HG02970 (cell line): ENCODE data around the gene MCC.

ENCODE experiments used
- ATAC-seq: cut with Tn5 transposase; IDR thresholded peaks from one replicate; pipeline ENCODE4 v1.9.1; 2021; ENCODE audit warnings: mild to moderate bottlenecking, moderate library complexity, moderate number of reproducible peaks; ENCODE audit not compliant: unreplicated experiment, low FRiP score

MCC gene

GRCh38 chr5:113378081-113378480 is 110.2 kb downstream of the MCC start:
- no peak for ATAC-seq

GRCh38 chr5:113376640-113377039 is 111.6 kb downstream of the MCC start:
- ATAC-seq, result no peak

- ATAC-seq, result no peak
Observed at GRCh38 chr5:113375480-113376060, 112.7 kb downstream of the MCC start.

DNA sequence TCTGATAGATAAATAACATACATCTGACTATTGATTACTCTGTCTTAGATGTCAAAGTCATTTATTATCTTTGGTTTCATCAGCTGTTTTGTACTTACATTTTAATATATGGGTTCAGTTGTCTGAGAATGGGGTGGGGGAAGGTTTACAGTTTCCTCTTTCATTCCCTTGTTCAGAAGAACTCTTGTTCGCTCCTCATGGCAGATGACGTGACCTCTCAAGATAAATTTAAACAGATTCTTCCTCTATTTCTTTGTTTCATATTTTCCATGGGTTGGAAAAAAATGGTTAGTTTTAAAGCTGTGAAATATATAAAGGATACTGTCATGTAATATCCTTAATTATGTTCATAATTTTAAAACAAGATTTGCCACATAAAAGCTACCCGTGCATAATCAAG is 114.8 kb downstream of the MCC start:
- no peak for ATAC-seq

GRCh38 chr5:113371721-113372196 is 116.5 kb downstream of the MCC start:
- ATAC-seq, result no peak

DNA sequence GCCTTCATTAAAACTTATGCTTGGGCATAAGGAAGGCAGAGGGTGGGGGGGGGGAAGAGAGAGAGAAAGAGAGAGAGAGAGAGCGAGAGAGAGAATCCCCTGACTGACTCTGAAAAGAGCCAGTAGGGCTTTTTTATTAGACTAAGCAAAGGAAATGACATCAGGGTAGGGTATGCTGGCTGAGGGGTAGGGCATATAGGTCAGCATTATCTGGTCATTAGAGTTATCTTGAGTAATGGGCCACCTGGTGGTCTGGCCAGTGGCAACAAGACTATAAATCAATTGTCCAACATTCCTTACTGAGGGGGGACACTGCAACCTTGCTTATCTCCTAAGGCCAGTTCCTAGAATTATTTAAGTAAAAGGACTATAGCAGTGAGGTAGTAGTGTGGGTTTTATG is 120.7 kb downstream of the MCC start:
- ATAC-seq, result no peak

GRCh38 chr5:113364466-113364865 is 123.8 kb downstream of the MCC start:
- no peak for ATAC-seq

DNA sequence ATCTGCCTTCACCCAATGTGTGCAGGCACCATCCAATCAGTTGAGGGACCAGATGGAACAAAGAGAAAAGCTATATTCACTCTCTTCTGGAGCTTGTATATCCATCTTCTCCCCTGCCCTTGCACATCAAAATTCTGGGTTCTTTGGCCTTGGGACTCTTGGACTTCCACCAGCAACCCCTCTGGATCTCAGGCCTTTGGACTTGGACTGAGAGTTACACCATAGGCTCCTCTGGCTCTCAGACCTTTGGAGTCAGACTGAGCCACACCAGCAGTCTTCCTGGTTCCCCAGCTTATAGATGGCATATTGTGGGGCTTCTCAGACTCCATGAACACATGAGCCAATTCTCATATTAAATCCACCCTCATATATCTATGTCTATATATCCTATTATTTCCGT is 126.6 kb downstream of the MCC start:
- ATAC-seq, result no peak

DNA sequence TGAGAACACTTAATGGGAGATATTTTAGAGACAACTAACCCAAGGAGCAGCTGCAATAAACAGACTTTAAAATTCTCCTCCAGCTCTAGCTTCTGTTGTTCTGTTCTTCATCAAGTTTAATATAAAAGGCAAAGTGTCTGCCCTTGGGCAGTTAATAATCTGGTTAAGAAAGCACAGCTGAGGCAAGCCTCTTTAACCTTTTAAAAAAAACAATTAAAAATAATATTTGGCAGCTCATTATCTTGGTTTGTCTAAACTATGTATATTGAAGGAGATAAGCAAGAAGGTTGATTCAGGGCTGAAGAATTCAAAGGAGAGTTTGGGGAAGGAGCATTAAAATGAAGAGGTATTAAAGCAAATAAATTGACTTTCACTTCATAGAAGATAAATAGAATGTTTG is 128.8 kb downstream of the MCC start:
- no peak for ATAC-seq

- no peak for ATAC-seq
Observed at GRCh38 chr5:113358696-113359095, 129.6 kb downstream of the MCC start.

DNA sequence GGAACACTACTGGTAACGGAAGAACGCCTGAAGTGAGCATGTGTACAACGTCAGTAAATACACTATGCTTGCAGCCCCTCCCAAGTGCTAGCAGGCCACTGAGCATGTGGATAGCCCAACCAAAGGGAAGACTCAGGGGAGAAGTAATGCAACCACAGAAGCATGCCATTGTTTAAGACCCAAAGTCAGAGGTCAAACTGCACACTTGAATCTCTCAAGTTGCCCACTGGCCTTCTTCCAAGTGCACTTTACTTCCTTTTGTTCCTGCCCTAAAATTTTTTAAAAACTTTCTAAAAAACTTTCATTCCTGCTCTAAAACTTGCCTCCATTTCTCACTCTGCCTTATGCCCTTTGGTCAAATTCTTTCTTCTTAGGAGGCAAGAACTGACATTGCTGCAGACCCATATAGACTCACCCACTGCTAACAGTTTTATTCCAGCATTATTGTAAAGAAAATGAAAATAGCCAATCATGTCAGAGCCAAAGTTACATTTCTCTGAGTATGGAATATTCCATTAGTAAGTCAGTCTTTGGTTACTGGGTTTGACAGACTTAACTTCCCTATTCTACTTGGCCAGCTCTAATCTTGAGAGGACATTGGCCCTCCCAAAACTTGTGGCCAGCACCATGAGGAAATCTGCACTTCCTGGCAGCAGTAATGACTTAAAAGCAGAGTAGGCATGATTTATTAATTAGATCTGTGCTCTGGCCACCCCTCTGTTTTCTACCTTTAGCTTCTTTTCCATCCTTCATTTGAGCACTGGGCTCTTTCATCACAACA is 130.4 kb downstream of the MCC start:
- no peak for ATAC-seq

- no peak for ATAC-seq
Observed at GRCh38 chr5:113356487-113356886, 131.8 kb downstream of the MCC start.

GRCh38 chr5:113354055-113354454 is 134.2 kb downstream of the MCC start:
- no peak for ATAC-seq

DNA sequence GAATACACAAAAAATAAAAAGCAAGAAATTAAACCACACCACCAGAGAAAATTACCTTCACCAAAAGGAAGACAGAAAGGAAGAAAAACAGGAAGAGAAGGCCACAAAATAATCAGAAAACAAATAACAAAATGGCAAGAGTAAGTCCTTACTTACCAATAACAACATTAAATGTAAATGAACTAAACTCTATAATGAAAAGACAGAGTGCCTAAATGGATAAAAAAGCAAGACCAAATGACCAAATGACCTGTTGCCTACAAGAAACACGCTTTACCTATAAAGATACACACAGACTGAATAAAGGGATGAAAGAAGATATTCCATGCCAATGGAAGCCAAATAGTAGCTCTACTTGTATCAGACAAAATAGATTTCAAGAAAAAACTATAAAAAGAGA is 140.7 kb downstream of the MCC start:
- ATAC-seq, result no peak

DNA sequence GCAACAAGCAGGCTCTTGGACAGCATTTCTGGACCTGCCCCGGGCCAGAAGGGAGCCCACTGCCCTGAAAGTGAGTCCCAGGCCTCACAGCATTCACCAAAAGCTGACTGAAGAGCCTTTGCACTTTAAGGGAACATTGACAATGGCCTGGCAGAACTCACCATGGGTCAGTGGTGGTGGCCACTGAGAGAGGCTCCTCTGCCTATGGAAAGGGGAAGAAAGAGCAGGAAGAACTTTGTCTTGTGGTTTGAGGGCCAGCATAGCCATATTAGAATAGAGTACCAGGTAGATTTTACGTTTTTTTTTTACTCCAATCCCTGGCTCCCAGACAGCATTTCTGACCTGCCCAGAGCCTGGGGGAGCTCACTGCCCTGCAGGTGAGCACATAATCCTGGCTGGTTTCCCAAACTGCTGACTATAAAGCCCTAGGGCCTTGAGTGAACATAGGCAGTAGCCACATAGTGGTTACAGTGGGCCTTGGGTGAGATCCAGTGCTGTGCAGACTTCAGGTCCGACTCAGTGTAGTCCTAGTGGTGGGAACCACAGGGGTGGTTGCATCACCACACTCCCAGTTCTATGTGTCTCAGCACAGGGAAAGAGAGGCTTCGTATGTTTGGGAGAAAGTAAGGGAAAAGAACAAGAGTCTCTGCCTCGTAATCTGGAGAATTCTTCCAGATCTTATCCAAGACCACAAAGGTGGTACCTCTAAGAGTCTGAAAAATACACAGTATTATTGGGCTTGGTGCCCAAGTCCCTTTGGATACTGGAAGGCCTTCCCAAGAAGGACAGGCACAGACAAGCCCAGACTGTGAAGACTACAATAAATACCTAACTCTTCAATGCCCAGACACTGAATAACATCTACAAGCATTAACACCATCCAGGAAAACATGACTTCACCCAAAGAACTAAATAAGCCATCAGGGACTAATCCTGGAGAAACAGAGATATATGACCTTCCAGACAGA is 143.0 kb downstream of the MCC start:
- no peak for ATAC-seq

DNA sequence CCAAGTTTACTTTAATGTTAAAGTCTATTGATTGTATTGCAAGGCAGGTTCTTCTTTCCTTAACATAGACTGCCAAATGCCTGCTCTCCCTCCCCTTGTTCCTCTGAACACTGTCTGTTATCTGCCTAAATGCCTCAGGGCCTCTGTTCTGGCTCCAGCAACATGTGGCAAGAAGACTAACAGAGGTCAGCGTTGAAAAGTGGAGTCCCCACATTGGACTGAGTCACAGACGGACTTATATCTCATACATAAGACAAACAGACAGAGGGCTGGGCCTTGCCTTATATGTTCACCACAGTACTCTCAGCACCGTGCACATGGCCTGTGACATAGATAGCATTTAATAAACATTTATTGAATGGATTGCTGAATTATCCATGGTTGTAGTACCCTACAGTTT is 144.9 kb downstream of the MCC start:
- ATAC-seq, result no peak

- ATAC-seq, result no peak
Observed at GRCh38 chr5:113340537-113340936, 147.7 kb downstream of the MCC start.

DNA sequence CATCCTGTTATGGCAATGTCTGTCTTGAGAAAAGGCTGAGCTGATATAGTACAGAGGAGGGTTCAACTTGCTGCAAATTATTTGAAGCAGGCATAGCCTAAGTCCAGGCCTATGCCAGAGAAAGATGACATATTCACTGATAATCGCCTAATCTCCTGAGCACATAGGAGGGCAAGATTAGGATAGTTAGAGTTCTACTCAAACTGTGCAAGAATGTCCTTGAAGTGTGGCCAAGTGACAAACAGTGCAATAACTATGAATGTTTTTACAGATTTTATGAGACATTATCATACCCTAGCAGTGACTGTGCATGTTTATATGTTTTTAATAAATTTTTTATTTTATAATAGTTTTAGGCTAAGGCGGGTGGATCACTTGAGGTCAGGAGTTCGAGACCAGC is 149.6 kb downstream of the MCC start:
- no peak for ATAC-seq

DNA sequence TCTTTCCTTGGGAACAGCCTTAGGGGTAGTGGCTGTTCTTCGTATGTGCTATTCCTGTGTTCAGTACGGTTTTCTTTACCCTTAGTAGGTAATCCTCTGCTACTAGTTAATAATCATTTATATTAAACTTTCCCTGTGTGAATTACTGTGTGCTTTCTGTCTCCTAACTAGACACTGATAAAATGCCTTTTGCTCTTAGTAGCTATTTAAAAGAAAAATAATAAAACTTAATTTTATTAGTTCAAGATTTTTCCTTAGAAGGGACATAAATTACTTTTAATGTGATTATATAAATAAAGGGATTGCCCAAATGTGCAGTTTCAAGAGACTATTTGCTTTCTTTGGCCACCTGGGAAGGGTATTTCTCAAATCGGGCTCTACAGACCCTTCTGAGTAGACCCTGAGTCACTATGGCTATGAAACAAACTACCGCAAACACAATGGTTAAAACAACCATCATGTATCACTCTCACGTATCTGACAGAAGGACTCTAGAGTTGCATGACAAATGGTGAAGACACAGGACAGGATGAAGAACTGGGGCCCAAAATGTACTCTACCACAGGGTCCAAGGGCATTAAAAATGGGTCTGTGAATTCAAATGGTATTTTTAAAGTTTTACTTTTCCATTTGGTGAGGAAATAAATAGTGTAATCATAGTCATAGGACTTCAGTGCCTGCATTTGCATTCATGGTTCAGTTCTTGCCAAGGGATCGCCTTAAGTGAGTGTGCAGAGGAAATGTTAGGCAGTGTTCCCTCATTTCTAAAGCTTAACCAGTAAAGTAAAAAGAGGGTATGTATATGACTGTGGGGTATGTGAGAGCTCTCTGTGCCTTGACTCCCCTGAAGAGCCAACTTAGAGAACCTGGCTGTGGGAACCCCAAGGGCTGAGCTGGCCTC is 150.5 kb downstream of the MCC start:
- ATAC-seq, result no peak

GRCh38 chr5:113336975-113337374 is 151.3 kb downstream of the MCC start:
- no peak for ATAC-seq
